SJSA1 (cell line): ENCODE results near the gene GOLGA6L10. TPM values are rescaled to one million over a fixed set of nuclear protein-coding genes. Genes with fewer than 3 reads are reported as not detected.

Source experiments
- total RNA-seq: library from RNA; depleted of rRNA; stranded (reverse); fragments of >200 nt; shearing (Covaris generic); gene quantifications from 2 replicates; pipeline ENCODE4 v1.2.3, GENCODE V29; 2014; rRNA removed

GOLGA6L10 gene
- total RNA-seq, 1 experiment from 2014 or later, result 0.34 TPM

Other genes starting within 250 kb of the GOLGA6L10 start
- 15.1 and 16.6 TPM in 2 replicates for gene EFL1, start 86.7 kb downstream of the GOLGA6L10 start, total RNA-seq
- gene SAXO2, start 86.7 kb downstream of the GOLGA6L10 start, total RNA-seq, result 0.66 and 4.0 TPM in 2 replicates
- gene GOLGA6L9, start 80.3 kb upstream of the GOLGA6L10 start, total RNA-seq, result 1.1 and 1.6 TPM in 2 replicates
- gene RPS17, start 191.0 kb upstream of the GOLGA6L10 start, total RNA-seq, result 1,874 and 2,652 TPM in 2 replicates